IMR-90 (cell line): ENCODE measurements around the gene SEMA4A. TPM values are rescaled to one million over a fixed set of nuclear protein-coding genes. Genes with fewer than 3 reads are reported as not detected.

Experiments used
- ATAC-seq: fragments of 200-7000 bp; cut with Tn5 transposase; 2 replicates; pipeline ENCODE4 v1.9.1; 2020; ENCODE audit warnings: low read depth, mild to moderate bottlenecking, moderate library complexity
- BruUV-seq: library from RNA; stranded (reverse); fragments of 400-500 nt; replicated peaks from 2 replicates; lab custom pipeline; 2021; lab: Mats Ljungman, UMichigan
- CTCF ChIA-PET: fragments of 300-600 bp; formaldehyde crosslinking; extraction: SDS; loops from one replicate; lab custom pipeline; 2021; ENCODE audit warnings: antibody characterized with exemption; lab: Yijun Ruan, JAX
- POLR2A ChIA-PET: fragments of 300-600 bp; sonication (Branson Sonifier 250); formaldehyde crosslinking; loops from one replicate; lab custom pipeline; 2022; ENCODE audit warnings: antibody characterized with exemption; ENCODE audit not compliant: unreplicated experiment; lab: Charles Lee
- DNase-seq: peaks from one replicate; pipeline ENCODE4 v3.0.0; 2013
- H2AFZ ChIP-seq: replicated peaks from 2 replicates; pipeline ENCODE3; 2013; ENCODE audit warnings: low read length, mild to moderate bottlenecking; ENCODE audit not compliant: poor library complexity
- H2AK5ac ChIP-seq: 2 replicates; pipeline ENCODE4 v1.6.1; 2013; ENCODE audit warnings: low read depth, low read length, inconsistent platforms
- H2AK9ac ChIP-seq: replicated peaks from 2 replicates; pipeline ENCODE3; 2013; ENCODE audit warnings: mild to moderate bottlenecking, low read depth, low read length, moderate library complexity; ENCODE audit not compliant: poor library complexity
- H2BK120ac ChIP-seq: 2 replicates; pipeline ENCODE4 v1.6.1; 2013; ENCODE audit warnings: low read depth, low read length, inconsistent platforms
- H2BK15ac ChIP-seq: 3 replicates; pipeline ENCODE4 v1.6.1; 2013; ENCODE audit warnings: low read depth, low read length, inconsistent platforms
- H2BK20ac ChIP-seq: 2 replicates; pipeline ENCODE4 v1.6.1; 2013; ENCODE audit warnings: low read depth, mild to moderate bottlenecking, inconsistent platforms, low read length, moderate library complexity
- H2BK5ac ChIP-seq: 2 replicates; pipeline ENCODE4 v1.6.1; 2013; ENCODE audit warnings: mild to moderate bottlenecking, low read depth, low read length, inconsistent platforms; ENCODE audit not compliant: poor library complexity, severe bottlenecking
- H3K14ac ChIP-seq: replicated peaks from 2 replicates; pipeline ENCODE4 v1.6.1; 2013; ENCODE audit warnings: low read depth, low read length, inconsistent platforms
- H3K18ac ChIP-seq: 2 replicates; pipeline ENCODE4 v1.6.1; 2013; ENCODE audit warnings: low read depth, low read length, control low read depth
- H3K23ac ChIP-seq: 2 replicates; pipeline ENCODE4 v1.6.1; 2013; ENCODE audit warnings: low read depth, low read length, inconsistent platforms
- H3K27ac ChIP-seq: 2 replicates; pipeline ENCODE4 v1.5.1; 2013; ENCODE audit warnings: mild to moderate bottlenecking, control low read depth, low read length; ENCODE audit not compliant: insufficient read depth
- H3K27me3 ChIP-seq: 2 replicates; pipeline ENCODE4 v1.6.1; 2013; ENCODE audit warnings: low read length; ENCODE audit not compliant: control insufficient read depth, insufficient read depth
- H3K36me3 ChIP-seq: 2 replicates; pipeline ENCODE4 v1.6.1; 2013; ENCODE audit warnings: low read length, mixed read lengths; ENCODE audit not compliant: control insufficient read depth, insufficient read depth
- H3K4ac ChIP-seq: 2 replicates; pipeline ENCODE4 v1.6.1; 2013; ENCODE audit warnings: low read depth, low read length, inconsistent platforms
- H3K4me1 ChIP-seq: 2 replicates; pipeline ENCODE4 v1.6.1; 2013; ENCODE audit warnings: low read length, mixed read lengths; ENCODE audit not compliant: control insufficient read depth, insufficient read depth
- H3K4me2 ChIP-seq: 2 replicates; pipeline ENCODE4 v1.6.1; 2013; ENCODE audit warnings: low read depth, mild to moderate bottlenecking, control low read depth, low read length, moderate library complexity
- H3K4me3 ChIP-seq: 2 replicates; pipeline ENCODE4 v1.5.1; 2013; ENCODE audit warnings: low read depth, mild to moderate bottlenecking, control low read depth, low read length, moderate library complexity; ENCODE audit not compliant: insufficient read depth
- H3K56ac ChIP-seq: 2 replicates; pipeline ENCODE4 v1.6.1; 2013; ENCODE audit warnings: low read length, inconsistent platforms; ENCODE audit not compliant: insufficient read depth; ENCODE audit errors: extremely low read depth
- H3K79me1 ChIP-seq, 2 experiments: 2 replicates each; pipeline ENCODE4 v1.6.1; 2013; ENCODE audit warnings: low read length in 2 of 2, inconsistent platforms in 1 of 2, low read depth in 1 of 2
- H3K9ac ChIP-seq: 2 replicates; pipeline ENCODE4 v1.6.1; 2013; ENCODE audit warnings: low read depth, low read length, control low read depth
- H3K9me1 ChIP-seq: 2 replicates; pipeline ENCODE4 v1.6.1; 2013; ENCODE audit warnings: low read length, inconsistent platforms; ENCODE audit not compliant: insufficient read depth
- H3K9me3 ChIP-seq: 2 replicates; pipeline ENCODE4 v1.6.1; 2013; ENCODE audit warnings: low read length; ENCODE audit not compliant: control insufficient read depth, insufficient read depth
- H4K20me1 ChIP-seq: 2 replicates; pipeline ENCODE4 v1.6.1; 2013; ENCODE audit warnings: low read length, inconsistent platforms; ENCODE audit not compliant: insufficient read depth
- H4K5ac ChIP-seq: 2 replicates; pipeline ENCODE4 v1.6.1; 2013; ENCODE audit warnings: mild to moderate bottlenecking, low read depth, low read length, control low read depth
- H4K8ac ChIP-seq, 2 experiments: 2 replicates each; pipeline ENCODE4 v1.6.1; 2013; ENCODE audit warnings: low read depth in 2 of 2, low read length in 2 of 2, control low read depth in 1 of 2, inconsistent platforms in 1 of 2
- H4K91ac ChIP-seq: 2 replicates; pipeline ENCODE4 v1.6.1; 2013; ENCODE audit warnings: low read depth, low read length, inconsistent platforms; ENCODE audit not compliant: insufficient read depth
- POLR2A ChIP-seq: IDR thresholded peaks from 2 replicates; pipeline ENCODE4 v1.6.1; 2012; ENCODE audit warnings: mild to moderate bottlenecking, low read depth, low read length
- WGBS, 2 experiments: methylation state at CpG; one replicate each; pipeline versions ENCODE4 v1.1.5 to v1.1.7; 2013; ENCODE audit warnings: missing lambda C conversion rate in 2 of 2; ENCODE audit not compliant: insufficient read length in 1 of 2; ENCODE audit errors: extremely low coverage in 2 of 2; 5-methylcytosine and 5-hydroxymethylcytosine counted together
- dilution Hi-C: fragments of 300-500 bp; cut with HindIII; formaldehyde crosslinking; loops from one replicate; pipeline ENCODE4 v1.14.3; 2018; ENCODE audit warnings: low sequenced_read_pairs; ENCODE audit not compliant: unreplicated experiment
- in situ Hi-C: fragments of 300-500 bp; cut with MboI; formaldehyde crosslinking; loops from 3 replicates; pipeline ENCODE4 v1.14.3; 2019; ENCODE audit warnings: low sequenced_read_pairs, inconsistent platforms, mixed read lengths
- intact Hi-C: fragments of 100-400 bp; cut with micrococcal nuclease; formaldehyde crosslinking; loops from 2 replicates; pipeline ENCODE4 v1.10.0; 2022
- polyA plus RNA-seq, 3 experiments: library from polyadenylated mRNA; depleted of rRNA; stranded (reverse); fragments of >200 nt; gene quantifications; 2 replicates each; pipeline ENCODE4 v1.2.3, GENCODE V29; 2012; ENCODE audit warnings: low replicate concordance in 1 of 3
- total RNA-seq: library from RNA; depleted of rRNA; stranded (reverse); fragments of >200 nt; gene quantifications from 2 replicates; pipeline ENCODE4 v1.2.3, GENCODE V29; 2012

The SEMA4A gene
- total and polyA plus RNA-seq, 2 of the 4 experiments (the other 2 are of a cell fraction), result 0.18 to 0.86 TPM

DNA sequence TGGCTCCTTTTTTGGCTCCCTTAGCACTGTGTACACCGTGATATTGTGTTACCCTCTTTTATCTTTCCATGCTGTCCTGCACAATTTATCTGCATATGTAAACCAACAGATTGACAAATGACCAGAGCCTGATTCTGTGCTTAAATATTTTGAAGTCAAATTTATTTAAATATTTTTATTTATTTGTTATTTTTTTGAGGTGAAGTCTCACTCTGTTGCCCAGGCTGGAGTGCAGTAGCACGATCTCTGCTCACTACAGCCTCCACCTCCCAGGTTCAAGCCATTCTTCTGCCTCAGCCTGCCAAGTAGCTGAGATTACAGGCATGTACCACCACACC is 72.3 kb downstream of the SEMA4A start:
- Histone ChIP-seq H2BK120ac (no peak overlapping the region), H2AK9ac (no peak overlapping the region), H3K4me2 (no peak overlapping the region), H3K27ac (no peak overlapping the region), H3K18ac (no peak overlapping the region), H4K20me1 (no peaks in the 10 kb centered on the region), H4K5ac (no peak overlapping the region), H3K9me3 (no peaks in the 10 kb centered on the region), H3K14ac (no peak overlapping the region), H2AK5ac (no peak overlapping the region), H3K23ac (no peak overlapping the region), H3K4me1 (peaks cover 4% of the 10 kb centered on the region; the same call in 1 of the 2 replicates), H3K36me3 (peaks cover 25% of the 10 kb centered on the region), H3K79me1 (peaks cover 6 to 21% of the 10 kb centered on the region in 2 experiments), H4K91ac (no peak overlapping the region), H3K9me1 (peaks cover 4% of the 10 kb centered on the region), H3K56ac (no peak overlapping the region), H3K27me3 (no peaks in the 10 kb centered on the region), H4K8ac (no peak overlapping the region), H2BK15ac (no peak overlapping the region), H3K4me3 (no peak overlapping the region), H3K9ac (no peak overlapping the region), H2BK5ac (no peak overlapping the region), H2BK20ac (no peak overlapping the region), H3K4ac (no peak overlapping the region), H2AFZ (no peak overlapping the region)
- CTCF ChIA-PET, result interaction anchor here (0.7 to 1.9 kb wide), 10 partner anchors 8 to 143 kb away, joined by 3 to 11 read pairs (median 6); partner anchors contain the start of genes MEX3A and PMF1
- no CpG with 5 or more reads among the region's 2 CpGs for WGBS, 2 experiments
- dilution Hi-C loops (no loop called here), intact Hi-C loops (loop anchor here (1.0 kb wide), 3 partner anchors 79 to 135 kb away; no protein-coding TSS in a partner anchor), in situ Hi-C loops (loop anchor here (5.0 kb wide), 1 partner anchor 78 kb away; no protein-coding TSS in a partner anchor)
- DNase-seq, result no peak
- POLR2A ChIA-PET, result interaction anchor here (0.6 kb wide), 1 partner anchor 141 kb away, joined by 9 read pairs; no protein-coding TSS in a partner anchor
- BruUV-seq, result no TSS peak
- no peak for TF ChIP-seq POLR2A
- ATAC-seq, result no peak
